Thoracic aorta (tissue), 2 donors: Measurements from ENCODE around the gene LTA4H. TPM values are rescaled to one million over a fixed set of nuclear protein-coding genes. Genes with fewer than 3 reads are reported as not detected.

Source experiments
- ATAC-seq: fragments of 150-250 bp; one replicate; pipeline ENCODE4 v1.8.0; 2017; ENCODE audit warnings: low read depth; ENCODE audit not compliant: insufficient number of reproducible peaks, low FRiP score
- DNase-seq: peaks from one replicate; pipeline ENCODE4 v3.0.0-alpha.2; 2020; ENCODE audit warnings: low spot score
- H3K27ac ChIP-seq, 2 donors: fragments of 200-600 bp; sonication (generic); 1 replicate in 1 of 2; 2 replicates in 1 of 2; pipeline ENCODE4 v1.5.1; 2016; ENCODE audit warnings: mild to moderate bottlenecking in 2 of 2, moderate library complexity in 2 of 2
- H3K27me3 ChIP-seq: fragments of 200-600 bp; sonication (generic); replicated peaks from 2 replicates; pipeline ENCODE4 v1.6.0; 2016; ENCODE audit warnings: mild to moderate bottlenecking; ENCODE audit not compliant: insufficient read depth
- H3K36me3 ChIP-seq: fragments of 200-600 bp; sonication (generic); one replicate; pipeline ENCODE4 v1.5.1; 2016
- H3K4me1 ChIP-seq, 2 donors: fragments of 200-600 bp; sonication (generic); 1 replicate in 1 of 2; 2 replicates in 1 of 2; pipeline versions ENCODE4 v1.5.1 to v1.6.0; 2016; ENCODE audit warnings: low read depth in 2 of 2, mild to moderate bottlenecking in 1 of 2; ENCODE audit not compliant: control insufficient read depth in 1 of 2
- H3K4me3 ChIP-seq: fragments of 200-600 bp; sonication (generic); 2 replicates; pipeline ENCODE4 v1.5.1; 2016; ENCODE audit warnings: mild to moderate bottlenecking
- H3K9me3 ChIP-seq: fragments of 200-600 bp; sonication (generic); 2 replicates; pipeline ENCODE4 v1.5.1; 2016
- total RNA-seq, 2 donors: library from RNA; depleted of rRNA; stranded (reverse); fragments of >200 nt; gene quantifications; one replicate each; pipeline versions ENCODE4 v1.1.0 to v1.2.3, GENCODE V29; 2016
- TF ChIP-seq, protein P1 (sequence below): fragments of 200-600 bp; sonication (generic); IDR thresholded peaks from one replicate; pipeline ENCODE4 v1.5.1; 2019; ENCODE audit warnings: antibody characterized with exemption

Gene LTA4H
- total RNA-seq, 2 donors from 2014 or later, result 39.9 to 68.5 TPM

DNA sequence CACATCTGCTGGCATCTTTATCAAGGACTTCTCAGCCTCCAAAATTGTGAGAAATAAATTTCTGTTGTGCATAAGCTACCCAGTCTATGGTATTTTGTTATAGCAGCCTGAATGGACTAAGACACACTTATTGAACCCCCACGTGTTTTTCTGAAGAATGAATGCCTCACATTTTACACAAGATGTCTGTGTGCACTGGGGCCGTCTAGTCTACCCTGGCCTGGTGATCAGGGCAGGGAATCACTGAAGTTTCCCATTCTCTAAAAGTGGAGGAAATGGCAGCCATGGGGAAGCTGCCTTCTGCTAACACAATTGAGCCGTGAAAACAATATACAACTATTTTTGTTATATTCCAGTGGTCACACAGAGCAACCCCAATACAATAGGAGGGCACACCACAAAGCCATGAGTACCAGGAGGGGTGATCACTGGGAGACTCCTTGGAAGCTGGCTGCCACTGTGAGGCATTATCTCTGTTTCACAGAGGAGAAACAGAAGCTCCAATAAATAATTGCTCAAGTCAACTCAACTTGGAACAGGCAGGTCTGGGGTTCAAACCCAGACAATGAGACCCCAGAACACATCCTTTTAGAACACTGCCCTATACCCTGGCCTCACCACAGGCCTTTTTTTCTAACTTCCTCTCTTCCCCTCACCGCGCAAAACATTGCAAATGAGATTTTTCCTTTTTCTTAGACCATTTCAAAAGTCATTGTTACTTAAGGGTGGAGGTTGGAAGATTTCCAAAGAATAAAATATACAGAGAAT is 18.3 kb upstream of the LTA4H start:
- Histone ChIP-seq H3K27me3 (no peaks in the 10 kb centered on the region), H3K36me3 (no peaks in the 10 kb centered on the region), H3K4me3 (no peak overlapping the region), H3K4me1 (peaks cover 0 to under 1% of the 10 kb centered on the region in 2 donors), H3K9me3 (no peaks in the 10 kb centered on the region), H3K27ac (peak overlapping the region in 1 of 2 donors; percentile 38)
- no peak for DNase-seq
- no peak for ATAC-seq
- TF ChIP-seq, protein P1, sequence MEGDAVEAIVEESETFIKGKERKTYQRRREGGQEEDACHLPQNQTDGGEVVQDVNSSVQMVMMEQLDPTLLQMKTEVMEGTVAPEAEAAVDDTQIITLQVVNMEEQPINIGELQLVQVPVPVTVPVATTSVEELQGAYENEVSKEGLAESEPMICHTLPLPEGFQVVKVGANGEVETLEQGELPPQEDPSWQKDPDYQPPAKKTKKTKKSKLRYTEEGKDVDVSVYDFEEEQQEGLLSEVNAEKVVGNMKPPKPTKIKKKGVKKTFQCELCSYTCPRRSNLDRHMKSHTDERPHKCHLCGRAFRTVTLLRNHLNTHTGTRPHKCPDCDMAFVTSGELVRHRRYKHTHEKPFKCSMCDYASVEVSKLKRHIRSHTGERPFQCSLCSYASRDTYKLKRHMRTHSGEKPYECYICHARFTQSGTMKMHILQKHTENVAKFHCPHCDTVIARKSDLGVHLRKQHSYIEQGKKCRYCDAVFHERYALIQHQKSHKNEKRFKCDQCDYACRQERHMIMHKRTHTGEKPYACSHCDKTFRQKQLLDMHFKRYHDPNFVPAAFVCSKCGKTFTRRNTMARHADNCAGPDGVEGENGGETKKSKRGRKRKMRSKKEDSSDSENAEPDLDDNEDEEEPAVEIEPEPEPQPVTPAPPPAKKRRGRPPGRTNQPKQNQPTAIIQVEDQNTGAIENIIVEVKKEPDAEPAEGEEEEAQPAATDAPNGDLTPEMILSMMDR, result no peak

DNA sequence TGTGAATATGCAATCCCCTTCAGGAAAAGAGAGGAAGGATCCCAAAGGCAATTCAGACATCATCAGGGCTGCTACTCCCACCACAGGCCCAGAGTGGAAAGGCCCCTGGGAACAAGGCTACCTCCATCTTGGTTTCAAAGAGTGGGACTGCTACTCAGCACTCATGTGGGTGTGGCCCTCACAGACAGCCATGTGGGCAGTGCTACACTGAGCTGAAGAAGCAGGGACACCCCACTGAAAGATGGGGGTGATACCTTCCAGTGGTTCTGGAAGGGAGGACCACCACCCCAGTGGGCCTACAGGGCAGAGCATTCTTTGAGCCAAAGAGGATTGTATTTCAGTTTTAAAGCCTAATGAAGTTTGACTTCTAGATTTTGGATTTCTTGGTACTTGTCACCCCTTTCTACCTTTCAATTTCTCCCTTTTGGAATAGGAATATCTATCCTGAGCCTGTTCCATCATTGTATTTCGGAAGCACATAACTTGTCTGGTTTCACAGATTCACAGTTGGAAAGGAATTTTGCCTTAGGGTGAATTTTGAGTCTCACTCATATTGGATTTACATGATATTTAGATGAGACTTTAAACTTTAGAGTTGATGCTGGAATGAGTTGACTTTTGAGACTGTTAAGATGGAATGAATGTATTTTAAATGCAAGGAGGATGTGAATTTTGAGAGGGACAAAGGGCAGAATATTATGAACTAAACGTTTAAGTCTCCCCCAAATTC is 16.5 kb upstream of the LTA4H start:
- DNase-seq (no peak), ATAC-seq (no peak)
- H3K4me1 ChIP-seq, result peaks cover 7 to 15% of the 10 kb centered on the region in 2 donors
- TF ChIP-seq, protein P1, result no peak
- no peaks in the 10 kb centered on the region for H3K9me3 ChIP-seq
- H3K36me3 ChIP-seq, result no peaks in the 10 kb centered on the region
- H3K27me3 ChIP-seq, result no peaks in the 10 kb centered on the region
- H3K4me3 ChIP-seq, result no peak overlapping the region
- H3K27ac ChIP-seq, result no peak overlapping the region

DNA sequence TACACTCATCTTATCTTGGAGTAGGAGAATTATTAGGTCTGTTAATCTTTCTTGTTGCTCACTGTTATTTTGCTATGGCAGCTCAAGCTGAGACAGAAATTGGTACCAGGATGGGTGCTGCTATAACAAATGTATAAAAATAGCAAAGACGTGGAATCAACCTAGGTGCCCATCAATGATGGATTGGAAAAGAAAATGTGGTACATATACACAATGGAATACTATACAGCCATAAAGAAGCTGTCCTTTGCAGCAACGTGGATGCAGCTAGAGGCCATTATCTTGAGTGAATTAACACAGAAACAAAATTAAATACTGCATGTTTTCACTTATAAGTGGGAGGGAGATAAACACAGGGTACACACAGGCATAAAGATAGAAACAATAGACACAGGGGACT is 14.8 kb upstream of the LTA4H start:
- H3K27ac ChIP-seq, result no peak overlapping the region
- TF ChIP-seq, protein P1, result no peak
- H3K4me1 ChIP-seq, result peaks cover 7 to 15% of the 10 kb centered on the region in 2 donors
- no peak overlapping the region for H3K4me3 ChIP-seq
- H3K9me3 ChIP-seq, result no peaks in the 10 kb centered on the region
- ATAC-seq (no peak), DNase-seq (no peak)
- no peaks in the 10 kb centered on the region for H3K36me3 ChIP-seq
- no peaks in the 10 kb centered on the region for H3K27me3 ChIP-seq

DNA sequence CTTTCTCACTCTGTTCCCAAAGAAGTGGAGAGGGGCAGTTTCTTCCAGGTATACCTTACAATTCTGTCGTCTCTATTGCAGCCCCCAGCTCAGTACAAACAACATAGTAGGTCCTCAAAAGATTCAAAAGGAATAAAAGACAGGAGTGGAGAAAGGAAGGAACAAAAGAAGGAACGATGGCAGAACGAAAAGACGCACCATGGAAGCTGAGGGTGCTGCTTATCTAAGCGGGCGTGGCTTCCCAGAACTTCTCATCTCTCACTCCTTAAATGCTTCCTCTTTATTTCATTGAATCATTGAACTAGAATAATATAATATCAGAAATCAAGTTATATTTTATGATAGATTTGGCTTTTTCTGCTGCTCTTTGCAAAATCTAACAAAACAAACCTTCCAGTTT is 13.7 kb upstream of the LTA4H start:
- TF ChIP-seq, protein P1, result no peak
- H3K36me3 ChIP-seq, result no peaks in the 10 kb centered on the region
- no peaks in the 10 kb centered on the region for H3K27me3 ChIP-seq
- no peak for ATAC-seq
- H3K4me3 ChIP-seq, result no peak overlapping the region
- DNase-seq, result no peak
- no peaks in the 10 kb centered on the region for H3K9me3 ChIP-seq
- H3K27ac ChIP-seq, result no peak overlapping the region
- H3K4me1 ChIP-seq, result peaks cover 7 to 15% of the 10 kb centered on the region in 2 donors

DNA sequence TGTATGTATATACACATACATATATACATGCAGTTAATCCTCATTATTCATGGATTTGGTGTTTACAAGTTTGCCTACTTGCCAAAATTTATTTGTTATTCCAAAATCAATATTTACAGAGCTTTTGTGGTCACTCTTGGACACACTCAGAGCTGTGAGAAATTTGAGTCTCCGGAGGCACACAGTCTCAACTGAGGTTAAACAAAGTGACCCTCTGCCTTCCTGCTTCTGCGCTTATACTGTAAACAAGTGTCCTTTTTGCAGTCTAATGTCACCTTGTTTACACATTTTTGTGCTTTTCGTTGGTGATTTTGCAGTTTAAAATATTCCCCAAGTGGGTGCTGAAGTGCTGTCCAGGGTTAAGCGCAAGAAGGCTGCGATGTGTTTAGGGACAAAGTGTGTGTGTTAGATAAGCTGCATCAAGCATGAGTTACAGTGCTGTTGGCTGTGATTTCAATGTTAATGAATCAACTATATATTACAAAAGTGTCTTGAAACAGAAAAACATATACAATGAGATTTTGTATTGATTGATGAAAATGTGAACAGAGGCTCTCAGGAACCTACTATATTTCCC is 13.1 kb upstream of the LTA4H start:
- no peaks in the 10 kb centered on the region for H3K27me3 ChIP-seq
- H3K4me3 ChIP-seq, result no peak overlapping the region
- TF ChIP-seq, protein P1, result no peak
- no peaks in the 10 kb centered on the region for H3K9me3 ChIP-seq
- ATAC-seq (no peak), DNase-seq (no peak)
- peaks cover 7 to 15% of the 10 kb centered on the region in 2 donors for H3K4me1 ChIP-seq
- H3K27ac ChIP-seq, result peak overlapping the region in 1 of 2 donors; percentile 11
- H3K36me3 ChIP-seq, result no peaks in the 10 kb centered on the region
